Nasal cavity respiratory epithelium epithelial cell of viscerocranial mucosa (primary cell): ENCODE results near the gene QRICH2. TPM values are rescaled to one million over a fixed set of nuclear protein-coding genes. Genes with fewer than 3 reads are reported as not detected.

ENCODE experiments used
- total RNA-seq: library from RNA; depleted of rRNA; stranded (reverse); fragments of >200 nt; gene quantifications from 2 replicates; pipeline ENCODE4 v1.2.3, GENCODE V29; 2014

QRICH2 gene, protein sequence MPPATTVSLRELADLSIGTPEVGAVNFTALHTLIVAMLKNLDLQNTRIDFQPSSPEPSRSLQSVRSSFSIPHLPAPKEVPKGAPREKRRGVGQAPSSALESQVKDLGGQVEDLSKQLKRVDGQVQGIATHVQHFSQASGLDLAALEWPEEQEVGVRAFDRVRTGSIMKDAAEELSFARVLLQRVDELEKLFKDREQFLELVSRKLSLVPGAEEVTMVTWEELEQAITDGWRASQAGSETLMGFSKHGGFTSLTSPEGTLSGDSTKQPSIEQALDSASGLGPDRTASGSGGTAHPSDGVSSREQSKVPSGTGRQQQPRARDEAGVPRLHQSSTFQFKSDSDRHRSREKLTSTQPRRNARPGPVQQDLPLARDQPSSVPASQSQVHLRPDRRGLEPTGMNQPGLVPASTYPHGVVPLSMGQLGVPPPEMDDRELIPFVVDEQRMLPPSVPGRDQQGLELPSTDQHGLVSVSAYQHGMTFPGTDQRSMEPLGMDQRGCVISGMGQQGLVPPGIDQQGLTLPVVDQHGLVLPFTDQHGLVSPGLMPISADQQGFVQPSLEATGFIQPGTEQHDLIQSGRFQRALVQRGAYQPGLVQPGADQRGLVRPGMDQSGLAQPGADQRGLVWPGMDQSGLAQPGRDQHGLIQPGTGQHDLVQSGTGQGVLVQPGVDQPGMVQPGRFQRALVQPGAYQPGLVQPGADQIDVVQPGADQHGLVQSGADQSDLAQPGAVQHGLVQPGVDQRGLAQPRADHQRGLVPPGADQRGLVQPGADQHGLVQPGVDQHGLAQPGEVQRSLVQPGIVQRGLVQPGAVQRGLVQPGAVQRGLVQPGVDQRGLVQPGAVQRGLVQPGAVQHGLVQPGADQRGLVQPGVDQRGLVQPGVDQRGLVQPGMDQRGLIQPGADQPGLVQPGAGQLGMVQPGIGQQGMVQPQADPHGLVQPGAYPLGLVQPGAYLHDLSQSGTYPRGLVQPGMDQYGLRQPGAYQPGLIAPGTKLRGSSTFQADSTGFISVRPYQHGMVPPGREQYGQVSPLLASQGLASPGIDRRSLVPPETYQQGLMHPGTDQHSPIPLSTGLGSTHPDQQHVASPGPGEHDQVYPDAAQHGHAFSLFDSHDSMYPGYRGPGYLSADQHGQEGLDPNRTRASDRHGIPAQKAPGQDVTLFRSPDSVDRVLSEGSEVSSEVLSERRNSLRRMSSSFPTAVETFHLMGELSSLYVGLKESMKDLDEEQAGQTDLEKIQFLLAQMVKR (N-terminal part only)
- 1.7 and 5.1 TPM in 2 replicates for total RNA-seq

DNA sequence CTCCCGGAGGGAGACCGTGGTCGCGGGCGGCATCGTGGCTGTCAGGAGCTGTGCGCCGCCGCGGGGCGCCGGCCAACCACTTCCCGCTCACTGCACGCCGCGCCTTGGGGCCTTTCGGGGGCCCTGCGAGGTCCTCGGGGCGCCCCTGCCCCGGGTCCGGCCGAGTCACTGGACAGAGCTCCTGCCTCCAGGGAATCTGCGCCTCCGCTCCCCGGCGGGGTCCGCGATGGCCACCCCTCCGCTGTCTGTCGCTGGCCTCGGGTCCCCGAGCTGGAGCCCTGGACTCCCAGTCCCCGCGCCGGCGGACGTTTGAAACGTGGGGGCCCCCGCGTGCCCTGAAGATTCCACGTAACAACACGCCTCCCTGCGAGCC, at the start of gene QRICH2:
Gene QRICH2, minus strand, starts transcription at position 311 of the 373 bp plus-strand sequence. Its CDS starts 278 bp downstream, at position 33.

DNA sequence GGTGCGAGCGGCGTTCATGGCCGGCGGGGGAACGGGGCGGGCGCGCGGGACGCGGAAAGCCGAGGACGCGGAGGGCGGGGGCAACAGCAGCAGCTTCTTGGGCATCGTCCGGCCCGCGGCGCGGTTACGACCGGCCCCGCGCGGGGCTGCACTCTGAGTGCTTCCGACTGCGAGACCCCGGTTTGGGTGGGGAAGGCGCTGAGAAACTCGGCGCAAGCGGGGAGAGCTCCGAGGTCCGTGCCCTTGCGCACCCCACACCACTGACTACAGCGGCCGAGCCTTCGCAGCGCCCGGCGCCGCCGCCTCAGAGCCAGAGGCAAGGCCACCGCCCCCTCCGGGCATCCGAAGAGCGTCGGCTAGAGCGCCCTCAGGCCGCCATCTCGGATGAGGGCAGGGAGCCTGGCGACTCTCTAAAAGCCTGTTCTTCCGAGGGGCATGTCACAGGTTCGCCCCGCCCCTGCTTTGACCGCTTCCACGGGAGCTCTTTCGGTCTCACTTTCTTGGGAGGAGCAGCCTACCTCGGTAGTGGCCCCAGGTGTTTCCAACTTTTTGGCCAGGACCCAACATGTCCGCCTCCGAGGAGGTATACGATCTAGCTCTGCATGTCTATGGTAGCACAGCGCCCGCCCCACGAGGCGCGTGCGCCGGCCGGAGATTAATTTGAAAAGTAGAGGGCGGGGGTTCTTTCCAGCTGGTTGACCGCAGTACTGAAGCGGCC, 45.7 kb upstream of the QRICH2 start, which contains the start of gene PRPSAP1:
Gene PRPSAP1, minus strand, starts transcription at position 318 of the 718 bp plus-strand sequence. Its CDS starts 213 bp downstream, at position 105.

DNA sequence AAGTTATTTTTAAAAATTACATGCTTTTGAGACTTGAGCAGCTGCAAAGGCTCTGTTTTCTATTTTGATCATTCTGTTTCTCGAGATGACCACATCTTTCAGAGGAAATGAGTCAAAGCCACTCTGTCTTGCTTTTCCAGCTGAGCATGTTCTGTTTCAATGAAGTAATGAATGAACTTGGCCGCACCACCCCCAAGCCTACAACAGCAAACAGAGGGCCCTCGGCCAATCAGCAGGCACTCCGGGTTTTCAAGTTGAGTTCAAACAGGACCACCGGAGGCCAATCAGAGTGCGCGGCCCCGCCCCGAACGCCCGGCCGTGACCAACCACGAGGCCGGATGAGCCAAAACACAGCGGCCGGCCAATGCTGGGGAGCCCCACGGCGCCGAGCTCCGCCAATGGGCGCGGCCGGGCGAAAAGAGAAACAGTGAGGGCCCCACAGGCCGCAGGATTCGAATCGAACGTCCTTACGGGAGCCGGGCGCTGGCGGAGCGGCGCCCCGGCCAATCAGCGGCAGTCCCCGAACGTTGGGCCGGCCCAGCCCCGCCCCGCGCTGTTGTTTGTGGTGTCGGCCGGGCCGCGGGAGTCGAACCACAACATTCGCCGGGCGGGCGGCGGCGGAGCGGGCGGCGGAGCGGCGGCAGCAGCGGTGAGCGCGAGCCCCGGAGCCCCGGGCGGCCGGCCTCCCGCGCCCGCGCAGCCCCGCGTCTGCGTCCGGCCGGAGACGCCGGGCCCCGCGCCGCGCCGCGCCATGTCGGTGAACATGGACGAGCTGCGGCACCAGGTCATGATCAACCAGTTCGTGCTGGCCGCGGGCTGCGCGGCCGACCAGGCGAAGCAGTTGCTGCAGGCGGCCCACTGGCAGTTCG, 43.1 kb downstream of the QRICH2 start, which contains the start of gene UBALD2:
Gene UBALD2, plus strand, starts transcription at position 594 of the 869 bp plus-strand sequence. Its CDS starts 158 bp downstream, at position 752.

DNA sequence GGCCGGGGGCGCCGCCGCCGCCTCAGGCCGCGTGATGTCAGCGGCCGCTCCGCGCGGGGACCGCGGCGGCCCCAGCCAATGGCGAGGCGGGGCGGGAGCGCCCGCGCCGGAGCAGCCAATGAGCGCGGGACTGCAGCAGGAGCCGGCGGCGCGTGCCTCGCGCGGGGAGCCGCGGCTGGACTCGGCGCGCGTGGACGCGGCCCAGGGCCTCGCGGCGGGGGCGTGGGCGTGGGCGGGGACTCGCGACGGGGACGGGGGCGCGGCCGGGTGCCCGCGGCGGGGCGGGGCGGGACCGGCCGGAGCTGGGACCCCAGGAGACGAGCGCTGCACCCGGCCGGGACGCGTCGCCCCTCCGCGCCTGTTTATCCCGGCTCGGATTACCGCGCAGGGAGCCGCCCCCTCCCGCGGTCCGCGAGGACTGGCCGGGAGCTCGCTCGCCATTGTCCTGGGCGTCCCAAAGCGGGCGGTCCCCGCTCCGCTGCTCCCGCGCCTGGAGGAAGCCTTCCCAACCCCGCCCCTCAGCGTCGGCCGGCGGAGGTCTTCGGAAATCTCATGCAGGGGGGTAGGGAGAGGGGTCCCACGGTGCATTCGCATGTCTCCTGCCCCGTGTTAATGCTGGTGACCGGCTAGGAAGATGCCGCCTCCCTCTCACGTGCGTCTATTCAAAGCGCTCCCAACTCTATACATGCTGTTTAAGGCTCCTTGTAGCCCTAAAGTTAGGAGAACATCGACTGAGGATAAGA, 67.4 kb downstream of the QRICH2 start, which contains the start of gene RNF157:
Gene RNF157, minus strand, starts transcription at position 33 of the 743 bp plus-strand sequence. CDS start 253 bp downstream, outside the sequence.

Other genes with a start within 250 kb of the QRICH2 start
- 44.1 and 75.0 TPM in 2 replicates for gene SRP68, start 235.8 kb downstream of the QRICH2 start, total RNA-seq
- gene GALR2, start 233.5 kb downstream of the QRICH2 start, total RNA-seq = 0.14 TPM in 1 of 2 replicates, not detected in the other
- gene ZACN, start 229.1 kb downstream of the QRICH2 start, total RNA-seq = not detected in 2 replicates
- gene EXOC7, start 204.5 kb downstream of the QRICH2 start, total RNA-seq = 36.2 and 66.5 TPM in 2 replicates
- gene FOXJ1, start 167.0 kb downstream of the QRICH2 start, total RNA-seq = not detected in 2 replicates
- gene RNF157, start 67.8 kb downstream of the QRICH2 start, total RNA-seq = under 0.01 TPM in 1 of 2 replicates, not detected in the other
- gene UBALD2, start 42.9 kb downstream of the QRICH2 start, total RNA-seq = 7.9 and 10.5 TPM in 2 replicates
- 28.4 and 55.9 TPM in 2 replicates for gene PRPSAP1, start 45.6 kb upstream of the QRICH2 start, total RNA-seq
- 70.4 and 72.0 TPM in 2 replicates for gene SPHK1, start 76.3 kb upstream of the QRICH2 start, total RNA-seq
- gene UBE2O, start 144.9 kb upstream of the QRICH2 start, total RNA-seq = 16.1 and 43.6 TPM in 2 replicates
- not detected in 2 replicates for gene AANAT, start 159.3 kb upstream of the QRICH2 start, total RNA-seq
- gene RHBDF2, start 193.1 kb upstream of the QRICH2 start, total RNA-seq = 15.4 and 69.8 TPM in 2 replicates
- gene CYGB, start 229.4 kb upstream of the QRICH2 start, total RNA-seq = 9.2 and 10.0 TPM in 2 replicates
- 0.34 and 3.3 TPM in 2 replicates for gene PRCD, start 231.8 kb upstream of the QRICH2 start, total RNA-seq